Activated T-cell treated with anti-CD3 and anti-CD28 coated beads, Interleukin-2, amount 50 U/mL, for 48 hours (primary cell): Measurements from ENCODE around the gene TRNT1.

Experiments
- DNase-seq, 2 experiments: peaks; one replicate each; pipeline ENCODE4 v3.0.0-alpha.2; 2020

TRNT1 gene

DNA sequence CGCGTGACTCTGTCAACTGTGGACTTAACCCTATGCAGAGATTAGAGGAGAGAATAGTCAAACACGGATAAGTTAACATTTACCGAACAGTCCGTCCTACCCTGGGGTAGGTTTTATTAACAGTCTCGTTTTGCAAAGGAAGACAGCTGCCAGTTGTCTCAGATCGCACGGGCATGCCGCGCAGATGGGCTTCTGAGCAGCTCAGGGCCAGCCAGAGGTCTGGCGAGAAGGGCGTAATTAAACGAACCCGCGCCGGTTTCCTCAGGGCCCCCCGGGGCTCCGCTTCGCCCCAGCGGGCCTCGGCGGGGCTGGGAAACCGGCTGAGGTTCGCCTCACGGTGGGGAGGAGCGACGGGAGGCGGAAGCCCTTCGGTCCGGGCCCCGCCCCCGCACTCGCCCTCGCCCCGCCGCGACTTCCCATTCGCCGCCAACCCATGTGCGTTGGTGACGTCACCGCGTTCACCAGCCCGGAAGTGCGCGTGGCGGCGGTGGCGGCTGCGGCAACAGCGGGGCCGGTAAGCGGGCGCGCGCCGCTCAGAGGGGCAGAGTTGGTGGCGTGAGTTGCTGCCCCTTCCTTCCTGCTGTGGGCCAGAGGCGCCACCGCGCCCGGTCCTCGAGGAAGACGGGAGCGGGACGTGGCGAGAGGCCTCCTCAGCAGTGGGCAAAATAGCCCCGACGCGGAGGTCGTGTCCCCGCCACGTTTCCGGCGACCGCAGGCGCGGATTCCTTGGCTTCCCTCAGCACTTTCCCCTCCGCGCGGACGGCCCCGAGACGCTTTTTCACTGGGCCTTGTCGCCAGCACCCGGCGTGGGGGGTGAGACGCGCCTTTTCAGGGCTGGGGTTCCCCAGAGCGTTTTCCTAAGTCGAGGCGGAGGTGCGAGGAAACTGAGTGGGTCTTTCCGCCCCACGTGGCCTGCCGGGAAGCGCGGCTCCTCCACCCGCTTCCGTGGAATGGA is at the start of gene TRNT1:
TRNT1 (plus strand) TSS at position 464 of the 955 bp plus-strand sequence. CDS start 2,101 bp downstream, outside the sequence.
- peak; percentile 95 to 96 for DNase-seq

DNA sequence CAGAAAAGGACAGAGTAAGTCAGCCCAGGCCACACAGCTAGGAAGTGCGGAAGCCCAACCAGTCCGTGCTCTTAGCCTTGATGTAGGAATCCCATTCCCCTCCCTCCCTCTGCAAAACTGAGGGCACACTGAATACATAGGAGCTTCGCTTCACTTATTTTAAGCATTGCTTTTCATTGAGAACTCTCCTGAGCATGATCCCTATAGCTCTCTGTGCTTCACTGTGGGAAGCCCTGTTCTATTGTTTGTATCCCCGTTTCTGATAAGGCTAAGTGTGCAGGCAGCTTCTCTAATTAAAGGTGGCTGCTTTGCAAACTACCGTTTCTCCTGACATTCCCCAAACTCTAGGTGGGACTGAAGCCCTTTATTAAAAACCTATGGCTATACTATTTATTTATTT is 46.4 kb upstream of the TRNT1 start:
- DNase-seq, result no peak

DNA sequence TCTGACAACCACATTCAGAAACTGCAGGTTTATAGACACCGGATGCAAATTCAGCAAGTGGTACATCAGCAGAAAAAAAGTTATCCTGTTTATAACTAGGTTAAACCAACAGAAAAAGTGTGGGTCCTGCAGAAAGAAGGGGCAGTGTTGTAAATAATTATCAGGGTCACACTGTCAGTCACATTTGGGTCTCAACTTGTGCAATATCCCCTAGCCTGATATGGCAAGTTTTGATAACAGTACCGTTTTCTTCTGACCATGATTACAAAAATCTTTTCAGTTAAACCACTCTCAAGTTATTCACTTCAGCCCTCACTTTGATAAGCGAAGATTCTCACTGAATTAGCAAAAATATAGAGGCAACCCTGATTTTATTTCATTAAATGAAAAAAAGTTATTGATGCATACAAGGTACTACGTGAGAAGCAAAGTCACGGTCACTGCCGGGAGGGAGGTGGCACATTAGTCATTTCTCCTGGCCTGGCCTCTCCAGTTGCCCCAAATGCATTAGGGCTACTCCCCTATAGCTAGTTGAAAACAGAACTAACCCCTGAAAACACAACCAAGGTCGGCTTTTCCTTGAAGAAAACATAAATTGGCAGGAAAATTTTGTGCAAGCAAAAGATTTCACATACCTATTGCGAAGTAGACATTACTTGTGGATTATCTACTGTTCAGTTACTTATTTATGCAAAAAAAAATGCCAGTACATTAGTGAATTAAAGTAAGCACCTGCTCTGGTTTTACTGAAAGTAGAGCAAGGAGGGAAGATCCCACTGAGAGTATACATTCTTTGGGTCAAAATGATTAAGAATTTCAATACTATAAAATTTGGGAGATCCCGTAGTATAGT is 45.1 kb upstream of the TRNT1 start:
- DNase-seq, result no peak

DNA sequence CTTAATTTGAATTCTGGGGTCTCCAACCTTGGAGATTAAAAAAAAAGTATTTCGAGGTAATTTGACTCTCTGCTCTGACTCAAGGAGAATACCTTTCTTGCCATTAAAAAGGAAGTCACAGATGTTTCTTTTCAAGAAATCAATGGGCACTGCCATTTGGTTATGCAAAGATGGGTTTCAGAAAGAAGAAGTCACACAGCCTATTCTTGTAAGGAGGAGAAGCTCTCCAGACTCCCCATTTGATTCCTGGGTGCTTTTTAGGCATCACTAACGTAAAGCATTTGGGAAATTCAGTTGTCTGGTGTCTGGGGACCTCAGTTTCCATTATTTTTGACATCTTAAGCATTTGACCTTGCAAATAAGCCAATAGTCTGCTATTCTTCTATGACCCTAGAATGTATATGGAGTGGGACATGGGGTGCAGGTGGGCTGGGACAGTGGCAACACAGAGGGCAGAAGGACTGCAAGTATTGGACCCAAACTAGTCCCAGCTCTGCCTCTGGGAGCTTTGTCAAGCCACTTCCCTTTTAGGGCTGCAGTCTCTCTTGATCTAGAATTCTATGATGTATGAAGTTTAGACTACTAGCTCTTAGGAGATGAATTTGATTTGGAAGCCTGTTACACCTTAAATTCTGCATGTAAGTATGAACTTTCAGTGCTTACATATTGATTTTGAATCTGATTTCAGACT is 44.4 kb upstream of the TRNT1 start:
- no peak for DNase-seq

DNA sequence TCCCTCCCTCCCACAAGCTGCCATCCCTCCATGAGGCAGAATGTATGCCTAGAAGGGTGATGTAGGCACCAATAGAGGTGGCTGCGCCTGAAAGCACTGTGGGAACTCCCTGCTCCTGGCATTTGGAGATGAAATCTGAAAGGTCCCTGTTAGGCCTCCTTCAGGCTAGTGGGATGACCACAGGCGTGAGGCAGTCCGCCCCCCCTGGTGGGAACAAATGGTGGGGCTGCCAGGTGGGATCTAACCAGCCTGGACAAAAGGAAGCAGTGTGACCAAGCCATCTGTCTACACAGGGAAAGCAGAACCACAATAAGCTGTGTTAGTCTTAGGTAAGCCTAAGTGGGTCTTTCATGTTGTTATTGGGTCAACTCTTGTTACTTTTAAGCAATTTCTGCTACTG is 41.9 kb upstream of the TRNT1 start:
- no peak for DNase-seq

DNA sequence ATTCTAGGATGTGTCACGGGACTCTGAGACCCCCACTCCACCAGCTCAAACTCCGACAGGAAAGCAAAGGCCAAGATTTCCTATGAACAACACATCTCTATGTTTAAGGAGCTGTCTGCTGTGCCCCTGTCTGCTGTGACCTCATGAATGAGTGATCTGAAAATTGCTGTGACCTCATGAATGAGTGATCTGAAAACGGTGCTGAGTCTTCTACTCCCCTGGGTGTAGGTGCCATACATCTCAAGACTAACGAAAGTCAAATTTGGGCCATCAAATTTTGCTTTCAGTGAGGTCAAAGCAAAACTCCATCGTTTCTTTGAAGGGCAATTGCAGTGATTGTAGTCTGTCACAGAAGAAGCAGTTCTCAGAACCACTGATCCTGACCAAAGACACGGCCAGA is 41.0 kb upstream of the TRNT1 start:
- no peak for DNase-seq

DNA sequence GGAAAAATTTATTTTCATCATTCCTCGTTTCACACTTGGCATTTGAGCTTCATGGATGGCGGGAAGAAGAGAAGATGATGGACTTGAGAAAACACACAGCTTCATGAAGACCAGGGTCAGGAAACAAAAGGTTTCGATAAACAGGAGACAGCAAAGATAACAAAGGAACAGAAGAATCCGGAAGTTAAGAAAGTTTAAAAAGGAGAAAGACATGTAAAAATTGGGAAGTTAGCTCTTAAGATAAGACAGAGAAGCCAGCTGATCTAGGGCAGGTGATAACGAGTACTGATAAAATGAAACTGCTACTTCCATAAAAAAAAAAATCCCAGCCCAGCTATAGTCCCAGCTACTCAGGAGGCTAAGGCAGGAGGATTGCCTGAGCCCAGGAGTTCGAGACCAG is 40.5 kb upstream of the TRNT1 start:
- no peak for DNase-seq

DNA sequence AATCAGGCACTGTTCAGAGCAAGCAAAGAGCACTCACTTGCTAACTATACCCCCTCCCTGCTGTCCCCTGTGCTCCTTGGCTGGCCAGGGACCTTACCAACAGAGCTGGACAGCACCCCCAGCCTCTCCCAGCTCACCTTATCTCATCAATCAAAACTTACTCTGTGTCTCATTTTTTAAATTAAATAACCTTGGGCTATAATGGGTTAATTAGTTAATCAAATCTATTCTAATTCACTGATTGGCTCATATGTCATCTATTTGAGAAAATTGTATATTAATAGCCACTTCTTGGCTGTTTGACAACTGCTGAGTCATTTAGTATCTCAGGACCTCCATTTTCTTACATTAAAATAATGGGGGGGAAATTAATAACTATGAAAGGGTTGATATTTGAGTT is 39.5 kb upstream of the TRNT1 start:
- no peak for DNase-seq

DNA sequence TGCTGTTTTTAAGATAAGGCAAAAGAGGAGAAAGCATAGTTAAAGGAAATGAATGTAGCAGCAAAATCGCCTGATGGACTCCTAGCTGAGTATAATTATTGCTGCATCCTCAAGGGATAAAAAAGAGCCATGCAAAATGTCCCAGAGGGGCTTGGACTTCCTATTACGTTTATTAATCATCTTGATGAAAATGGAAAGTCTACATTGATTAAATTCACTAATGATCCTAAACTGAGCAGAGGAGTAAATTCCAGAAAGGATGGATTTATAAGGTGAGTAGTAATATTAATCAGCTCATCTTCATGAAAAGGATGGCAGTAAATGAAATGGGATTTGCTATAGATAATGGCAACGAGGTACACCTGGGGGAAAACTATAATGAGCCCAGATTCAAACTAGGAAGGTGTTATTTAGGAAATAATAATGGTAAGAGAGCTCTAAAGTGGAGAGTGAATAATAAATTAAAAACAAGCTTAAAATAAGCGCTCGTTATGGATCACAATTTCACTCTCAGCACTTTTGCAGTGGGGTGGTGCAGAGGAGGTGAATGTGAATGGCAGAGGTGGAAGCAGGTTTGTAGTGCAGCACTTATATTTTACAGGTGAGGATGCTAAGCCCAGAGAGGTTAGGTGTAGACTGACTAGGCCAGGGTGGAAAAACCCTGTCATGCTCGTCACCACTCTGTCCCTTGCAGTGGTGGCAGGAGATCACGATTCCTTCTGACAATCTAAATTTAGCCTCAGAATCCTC is 38.8 kb upstream of the TRNT1 start:
- DNase-seq, result no peak

DNA sequence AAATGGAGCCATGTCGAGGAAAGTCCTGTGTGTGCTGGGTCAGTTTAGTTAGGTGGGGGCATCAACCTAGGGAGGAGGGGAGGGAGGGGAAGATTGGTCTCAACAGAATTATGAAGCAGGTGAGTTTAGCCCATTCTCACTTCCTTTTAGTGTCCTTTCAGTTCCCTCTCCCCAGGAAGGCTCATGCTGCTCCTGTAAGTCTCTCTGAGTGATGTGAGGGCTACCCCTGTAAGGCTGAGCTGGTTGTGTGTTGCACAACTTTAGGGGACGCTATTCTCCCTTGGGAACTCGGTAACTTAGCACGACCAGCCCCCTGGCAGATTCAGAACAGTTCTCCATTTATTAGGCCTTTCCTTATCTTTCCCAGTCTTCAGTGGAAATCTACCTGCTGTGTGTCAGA is 37.7 kb upstream of the TRNT1 start:
- DNase-seq, result no peak

DNA sequence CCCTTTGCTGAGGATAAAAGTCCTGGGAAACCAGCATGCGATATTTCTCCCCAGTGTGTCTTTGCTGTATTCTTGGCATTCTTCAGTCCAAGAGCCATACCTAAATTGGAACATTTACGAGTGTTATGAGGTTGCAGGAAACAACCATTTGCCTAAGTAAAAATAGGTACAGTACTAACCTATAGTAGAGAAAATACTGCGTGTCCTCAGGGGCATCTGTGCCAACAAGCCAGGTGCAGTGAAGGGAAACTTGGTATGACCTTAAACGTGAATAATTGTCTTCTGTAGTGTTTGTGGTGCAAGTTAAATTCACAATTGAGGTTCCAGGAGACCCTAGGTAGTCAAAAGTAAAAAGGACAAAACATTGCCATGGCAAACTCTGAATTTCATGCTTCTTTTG is 28.8 kb upstream of the TRNT1 start:
- DNase-seq, result no peak

DNA sequence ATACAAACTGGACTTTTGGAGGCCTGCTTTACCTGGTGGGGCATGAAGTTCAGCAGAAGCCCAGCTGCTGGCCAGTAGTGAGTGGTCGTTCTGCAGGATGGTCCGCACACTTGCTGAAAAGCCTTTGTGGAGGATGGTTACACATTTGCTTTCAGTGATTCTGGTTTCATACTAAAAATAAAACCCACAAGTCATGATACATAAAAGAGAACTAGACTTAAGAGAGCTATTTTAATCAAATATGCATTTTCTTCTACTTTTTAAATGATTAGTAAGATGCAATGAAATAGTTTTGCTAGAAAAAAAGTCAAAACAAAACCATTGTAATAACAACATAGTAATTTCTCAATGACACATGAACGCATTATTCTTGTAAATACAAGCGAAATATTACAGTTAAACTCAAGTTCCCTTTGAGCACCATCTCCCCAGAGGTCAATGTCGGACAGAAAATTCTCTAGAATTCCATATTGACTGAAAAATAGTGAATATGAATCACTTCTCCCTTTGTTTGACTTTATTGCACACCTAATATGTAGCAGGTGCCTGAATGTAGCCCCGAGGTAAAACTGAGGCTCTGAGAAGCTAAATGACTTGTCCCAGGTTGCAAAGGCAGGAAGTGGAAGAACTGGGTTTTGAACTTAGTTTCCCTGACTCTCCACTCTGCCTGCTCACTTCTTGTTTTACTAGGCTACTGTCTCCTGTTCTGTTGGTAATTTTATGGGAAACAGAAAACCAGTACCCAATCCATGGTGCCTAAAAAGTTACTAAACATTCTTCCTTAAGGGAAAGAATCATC is 24.9 kb upstream of the TRNT1 start:
- DNase-seq, result no peak

DNA sequence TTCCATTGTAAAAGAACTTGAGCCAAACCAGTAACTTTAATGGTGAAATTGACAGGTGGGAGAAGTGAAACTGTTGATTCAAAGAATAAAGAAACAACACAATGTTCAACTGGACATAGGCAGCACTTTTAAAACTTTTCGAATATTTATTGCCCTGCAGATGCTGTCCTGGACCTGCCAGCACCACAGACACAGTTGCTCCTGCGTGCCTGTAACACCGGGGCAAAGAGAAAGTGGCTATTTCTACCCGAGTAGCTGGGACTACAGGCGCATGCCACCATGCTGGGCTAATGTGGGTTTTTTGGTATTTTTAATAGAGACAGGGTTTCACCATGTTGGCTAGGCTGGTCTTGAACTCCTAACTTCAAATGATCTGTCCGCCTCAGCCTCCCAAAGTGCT is 24.0 kb upstream of the TRNT1 start:
- no peak for DNase-seq

DNA sequence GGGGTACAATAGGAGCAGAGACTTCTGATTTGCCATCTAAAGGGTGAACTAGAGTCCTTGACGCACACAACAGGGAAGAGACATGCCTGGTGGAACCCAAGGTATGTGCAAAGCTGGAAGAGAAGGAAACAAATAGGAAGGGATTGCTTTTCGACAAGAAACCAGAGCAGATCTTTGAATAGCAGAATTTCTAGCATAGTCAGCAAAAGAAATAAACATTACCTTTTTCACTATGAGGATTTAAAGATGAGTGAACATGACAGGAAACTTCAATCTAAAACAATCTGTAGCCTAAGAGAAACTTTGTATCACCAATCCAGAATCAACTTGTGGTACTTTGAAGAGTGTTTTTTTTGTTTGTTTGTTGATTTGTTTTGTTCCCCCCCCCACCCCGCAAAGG is 21.5 kb upstream of the TRNT1 start:
- no peak for DNase-seq

DNA sequence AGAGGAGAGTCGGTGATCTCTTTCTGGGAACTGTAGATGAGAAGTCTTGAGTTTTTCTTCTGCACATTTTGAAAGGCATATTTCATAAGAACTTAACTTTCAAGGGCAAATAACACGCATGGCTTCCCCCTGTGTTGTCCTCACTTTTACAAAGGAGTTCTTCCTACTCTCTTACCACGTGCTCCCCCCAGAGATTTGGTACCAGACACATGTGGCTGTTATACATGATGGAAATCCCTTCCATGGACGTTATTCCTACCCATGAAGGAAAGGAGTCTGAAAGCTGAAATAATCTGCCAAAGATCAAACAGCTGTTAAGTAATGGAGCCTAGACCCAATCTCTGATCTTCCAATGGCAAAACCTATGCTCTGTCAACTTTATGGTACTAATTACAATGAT is 20.9 kb upstream of the TRNT1 start:
- DNase-seq, result no peak

DNA sequence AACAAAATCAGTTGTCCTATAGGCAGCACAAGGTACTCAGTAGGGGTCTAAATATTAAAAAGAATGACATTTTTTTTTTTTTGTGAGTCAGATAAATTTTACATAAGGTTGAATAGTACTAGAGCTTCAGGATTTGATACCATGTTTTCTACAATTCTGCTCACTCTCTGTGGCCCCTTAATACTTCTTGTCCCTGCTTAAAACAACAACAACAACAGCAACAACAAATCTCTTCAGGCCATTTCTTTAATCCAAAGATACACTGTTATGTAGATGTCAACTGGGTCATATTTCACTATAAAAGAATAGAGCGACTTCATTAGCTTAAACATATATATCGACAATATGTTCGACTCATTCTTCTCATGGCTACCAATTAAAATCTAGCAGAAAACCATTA is 19.6 kb upstream of the TRNT1 start:
- DNase-seq, result no peak

DNA sequence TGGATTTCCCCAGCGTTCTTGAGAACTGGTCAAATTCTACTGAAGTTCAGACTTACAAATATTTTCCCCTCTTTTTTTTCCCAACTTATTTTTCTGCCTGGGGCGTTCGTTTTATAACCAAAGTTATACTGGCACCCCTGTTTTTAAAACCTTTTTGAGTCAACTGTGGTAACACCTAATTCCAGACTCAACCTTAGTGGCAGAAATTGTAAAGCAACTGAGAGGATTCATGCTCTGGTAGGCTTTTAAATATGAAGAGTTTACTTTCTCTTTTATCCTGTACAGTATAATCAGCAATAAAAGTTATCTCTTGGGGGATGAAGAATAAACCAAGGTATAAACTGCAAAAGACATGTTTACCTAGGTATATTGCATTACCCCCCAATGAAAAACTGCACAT is 18.9 kb upstream of the TRNT1 start:
- DNase-seq, result no peak

DNA sequence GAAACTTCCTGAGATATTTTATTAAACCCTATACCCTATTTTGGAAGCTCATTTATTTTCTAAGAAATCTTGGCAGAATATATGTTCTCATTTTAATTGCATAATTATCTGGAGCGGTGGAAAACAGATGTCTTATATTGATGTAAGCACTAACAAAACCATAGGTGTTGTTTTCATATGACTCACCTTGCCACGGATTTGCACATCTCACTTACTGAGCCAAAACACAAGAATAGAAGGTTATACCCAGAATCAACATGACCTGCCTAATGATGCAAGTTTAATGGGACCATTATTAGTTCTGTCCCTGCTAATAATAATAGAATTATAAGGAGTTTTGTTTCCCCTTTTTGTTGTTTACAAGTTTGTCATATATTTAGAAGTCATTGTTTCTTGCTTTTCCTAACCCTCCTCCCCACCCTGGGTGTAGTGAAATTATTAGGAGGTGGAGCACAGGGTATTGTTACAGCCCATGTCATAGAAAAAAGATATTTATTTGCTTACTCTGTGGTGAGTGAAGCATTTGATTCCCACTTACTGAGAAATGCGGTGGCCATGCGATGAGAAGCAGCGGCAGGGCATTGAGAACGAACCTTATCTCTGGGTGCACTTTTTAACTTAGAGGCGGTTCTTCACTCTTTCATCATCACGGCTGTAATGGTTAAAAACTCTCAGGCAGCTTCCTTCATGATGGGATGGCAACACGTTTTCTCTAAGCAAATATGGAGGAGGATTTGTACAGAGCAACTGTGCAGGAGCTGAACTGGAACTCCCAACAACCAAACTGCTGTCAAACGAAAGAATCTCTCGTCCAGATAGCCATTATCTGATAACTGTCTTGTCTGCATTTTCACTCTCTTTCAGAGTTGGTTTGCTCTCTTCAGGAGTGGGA is 17.1 kb upstream of the TRNT1 start:
- no peak for DNase-seq

DNA sequence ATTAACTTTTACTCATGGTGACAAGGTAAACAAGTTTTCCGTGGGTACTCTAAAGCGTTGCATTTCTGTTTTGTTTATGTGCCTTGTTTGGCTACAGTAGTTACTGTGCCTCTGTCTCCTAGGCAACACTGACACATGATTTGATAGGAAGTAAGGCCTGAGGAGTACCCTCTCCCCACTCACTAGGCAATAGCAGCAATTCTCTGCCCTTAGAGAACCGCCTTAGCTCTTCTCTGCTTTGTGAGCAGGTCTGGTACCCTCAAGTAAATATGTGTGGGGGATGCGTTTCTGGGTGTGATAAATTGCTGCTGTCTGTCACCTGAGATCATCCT is 16.5 kb upstream of the TRNT1 start, which contains the start of gene IL5RA:
IL5RA (minus strand) TSS at position 76 of the 332 bp plus-strand sequence. CDS start 5,390 bp downstream, outside the sequence.
- DNase-seq, result no peak

DNA sequence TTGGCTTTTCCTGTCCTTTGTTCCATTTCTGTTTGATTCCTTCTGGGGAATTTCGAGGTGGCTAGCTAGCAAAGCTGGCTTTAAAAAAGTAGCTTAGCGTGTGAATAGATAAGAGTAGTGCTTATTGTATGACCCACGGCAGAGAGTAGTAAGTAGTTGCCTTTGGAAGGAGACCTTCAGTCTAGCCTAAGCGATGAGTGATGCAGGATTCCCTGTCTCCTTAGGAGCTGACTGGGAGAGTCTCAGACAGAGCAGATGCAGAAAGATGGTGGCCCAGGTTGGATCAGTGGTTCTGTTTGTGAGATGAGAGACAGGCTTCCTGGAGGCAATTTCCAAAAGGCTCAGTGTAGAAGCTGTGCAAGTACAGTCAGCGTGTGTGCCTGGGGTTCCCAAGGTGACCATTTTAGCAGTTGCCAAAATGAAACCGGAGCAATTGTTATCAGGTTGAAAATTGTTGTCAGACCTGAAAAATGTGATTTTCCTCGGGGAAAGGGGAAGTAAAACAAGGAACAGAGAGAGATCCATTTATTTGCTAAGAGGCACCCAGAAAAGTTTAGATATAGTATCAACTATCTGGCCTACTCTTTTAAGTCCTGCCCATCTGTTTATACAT is 15.9 kb upstream of the TRNT1 start:
- DNase-seq, result no peak
